ENCODE results near the gene PDGFA.

DNA sequence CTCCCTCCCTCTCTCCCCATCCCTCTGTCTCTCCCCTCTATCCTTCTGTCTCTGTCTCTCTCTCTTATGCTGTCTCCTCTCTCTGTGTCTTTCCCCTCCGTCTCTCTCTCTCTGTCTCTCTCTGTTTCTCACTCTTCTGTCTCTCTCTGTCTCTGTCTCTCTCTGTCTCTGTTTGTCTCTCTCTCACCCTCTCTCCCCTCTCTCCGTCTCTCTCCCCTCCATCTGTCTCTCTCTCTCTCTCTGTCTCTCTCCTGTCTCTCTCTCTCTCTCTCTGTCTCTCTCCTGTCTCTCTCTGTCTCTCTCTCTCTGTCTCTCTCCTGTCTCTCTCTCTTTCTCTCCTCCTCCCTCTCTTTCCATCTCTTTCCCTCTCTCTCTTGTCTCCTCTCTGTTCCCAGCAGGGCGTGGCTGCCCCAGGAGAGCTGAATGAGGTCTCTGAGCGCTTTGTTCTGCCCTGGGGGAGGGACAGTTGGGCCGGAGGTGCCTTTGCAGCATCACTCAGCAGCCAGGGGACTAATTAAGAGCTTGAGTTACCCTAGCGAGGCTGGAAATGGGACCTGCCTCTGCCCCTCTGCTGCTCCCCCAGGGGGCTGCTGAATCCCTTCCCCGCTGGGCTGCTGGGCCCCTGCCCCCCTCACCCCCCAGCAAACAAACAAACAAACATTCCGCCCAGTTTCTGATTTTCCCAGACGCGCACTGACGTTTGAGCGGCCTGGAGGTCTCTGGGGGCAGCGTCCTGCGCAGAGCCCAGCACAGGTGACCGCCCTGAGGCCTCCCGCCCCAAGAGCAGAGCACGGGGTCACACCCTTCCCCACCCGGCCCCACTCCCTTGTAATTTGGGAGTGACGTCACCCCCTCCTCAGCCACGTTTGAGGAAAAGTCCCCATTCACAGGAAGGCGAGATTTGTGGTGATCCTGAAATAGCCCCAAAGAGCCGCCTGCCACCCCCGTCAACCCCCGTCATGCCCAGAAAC is 68.1 kb downstream of the PDGFA start:
- TF ChIP-seq EP300 (IDR thresholded peaks at IDR 0.05; ENCODE audit: borderline replicate concordance) (no peak), EGR1 (IDR thresholded peaks at IDR 0.05) (no peak), TCF12 (IDR thresholded peaks at IDR 0.05; ENCODE audit: low read depth) (no peak), YY1 (IDR thresholded peaks at IDR 0.05; ENCODE audit: low read depth) (no peak), MAX (IDR thresholded peaks at IDR 0.05) (no peak), TEAD4 (IDR thresholded peaks at IDR 0.05) (no peak), ZBTB7A (IDR thresholded peaks at IDR 0.05; ENCODE audit: low read depth) (no peak)

Data from Ishikawa (cell line).